Hepatocyte (in vitro differentiated cells): ENCODE data around the gene PI4K2A.

Source experiments
- CTCF ChIP-seq: fragments of 200-600 bp; sonication (generic); IDR thresholded peaks from 2 replicates; pipeline ENCODE4 v1.5.1; 2016; ENCODE audit warnings: antibody characterized with exemption, mild to moderate bottlenecking; ENCODE audit not compliant: poor library complexity
- EZH2 ChIP-seq: fragments of 200-600 bp; sonication (generic); IDR thresholded peaks from 2 replicates; pipeline ENCODE4 v1.6.1; 2016; ENCODE audit warnings: antibody characterized with exemption, mild to moderate bottlenecking, borderline replicate concordance
- EZH2phosphoT487 ChIP-seq: fragments of 200-600 bp; sonication (generic); IDR thresholded peaks from one replicate; pipeline ENCODE4 v1.6.1; 2018; ENCODE audit warnings: antibody characterized with exemption, mild to moderate bottlenecking, low read depth, moderate library complexity; ENCODE audit not compliant: unreplicated experiment, severe bottlenecking

GRCh38 chr10:97724341-97724941 lies 84.0 kb downstream of the PI4K2A start:
- TF ChIP-seq EZH2, result no peak
- TF ChIP-seq CTCF, result no peak
- no peak for TF ChIP-seq EZH2phosphoT487
